SK-N-SH (cell line): Measurements from ENCODE around the gene PPFIBP2. TPM values are rescaled to one million over a fixed set of nuclear protein-coding genes. Genes with fewer than 3 reads are reported as not detected.

Experiments
- CTCF ChIA-PET: fragments of 300-600, 350-600 bp; formaldehyde crosslinking; extraction: SDS; loops from one replicate; lab custom pipeline; 2021; lab: Yijun Ruan, JAX
- POLR2A ChIA-PET: fragments of 350-600 bp; sonication (Branson Sonifier 250); formaldehyde crosslinking; extraction: SDS; loops from one replicate; lab custom pipeline; 2020; ENCODE audit warnings: antibody characterized with exemption, inconsistent platforms; lab: Yijun Ruan, JAX
- DNase-seq: peaks from one replicate; pipeline ENCODE4 v3.0.0; 2012
- H2AFZ ChIP-seq: fragments of 200-600 bp; sonication (generic); 2 replicates; pipeline ENCODE4 v1.8.1; 2016; ENCODE audit warnings: antibody characterized with exemption, mild to moderate bottlenecking, low read depth
- H3F3A ChIP-seq: fragments of 200-600 bp; sonication (generic); replicated peaks from 2 replicates; pipeline ENCODE3; 2016; ENCODE audit warnings: antibody characterized with exemption, mild to moderate bottlenecking; ENCODE audit not compliant: insufficient read depth
- H3K27ac ChIP-seq, 2 experiments: fragments of 200-500 bp in 1 of 2; fragments of 200-600 bp in 1 of 2; sonication (Bioruptor generic) in 1 of 2; sonication (generic), shearing (Covaris generic) in 1 of 2; 2 replicates each; pipeline versions ENCODE4 v1.5.1 to v1.6.1; 2014 to 2016; ENCODE audit warnings: low read depth in 2 of 2, inconsistent platforms in 1 of 2, low read length in 1 of 2, mild to moderate bottlenecking in 1 of 2, mixed read lengths in 1 of 2
- H3K27me3 ChIP-seq: fragments of 200-600 bp; sonication (generic), shearing (Covaris generic); 2 replicates; pipeline ENCODE4 v1.6.1; 2016; ENCODE audit warnings: mixed run types; ENCODE audit not compliant: insufficient read depth
- H3K36me3 ChIP-seq, 2 experiments: fragments of 200-500 bp in 1 of 2; fragments of 200-600 bp in 1 of 2; sonication (Bioruptor generic) in 1 of 2; sonication (generic) in 1 of 2; replicated peaks in 1 of 2; 2 replicates each; pipeline versions ENCODE3 to v1.5.1; 2014 to 2016; ENCODE audit warnings: low read length in 1 of 2, mild to moderate bottlenecking in 1 of 2; ENCODE audit not compliant: insufficient read depth in 2 of 2, control insufficient read depth in 1 of 2
- H3K4me1 ChIP-seq, 2 experiments: fragments of 200-500 bp in 1 of 2; fragments of 200-600 bp in 1 of 2; sonication (Bioruptor generic) in 1 of 2; sonication (generic), shearing (Covaris generic) in 1 of 2; 2 replicates each; pipeline versions ENCODE4 v1.5.1 to v1.6.1; 2014 to 2016; ENCODE audit warnings: low read depth in 1 of 2, low read length in 1 of 2, mixed run types in 1 of 2; ENCODE audit not compliant: insufficient read depth in 2 of 2, control insufficient read depth in 1 of 2
- H3K4me2 ChIP-seq: fragments of 200-600 bp; sonication (generic), shearing (Covaris generic); 2 replicates; pipeline ENCODE4 v1.6.1; 2017; ENCODE audit warnings: mixed run types
- H3K4me3 ChIP-seq, 2 experiments: fragments of 200-500 bp in 1 of 2; fragments of 200-600 bp in 1 of 2; sonication (Bioruptor generic) in 1 of 2; sonication (generic), shearing (Covaris generic) in 1 of 2; 2 replicates each; pipeline versions ENCODE4 v1.5.1 to v1.8.1; 2014 to 2016; ENCODE audit warnings: low read depth in 2 of 2, inconsistent platforms in 1 of 2, low read length in 1 of 2, mild to moderate bottlenecking in 1 of 2, mixed read lengths in 1 of 2, moderate library complexity in 1 of 2
- H3K79me2 ChIP-seq: fragments of 200-600 bp; sonication (generic); 2 replicates; pipeline ENCODE4 v1.8.1; 2017; ENCODE audit warnings: mild to moderate bottlenecking; ENCODE audit not compliant: insufficient read depth
- H3K9ac ChIP-seq: fragments of 200-600 bp; sonication (generic); 2 replicates; pipeline ENCODE4 v1.6.1; 2017; ENCODE audit warnings: mixed run types
- H3K9me2 ChIP-seq: fragments of 200-600 bp; sonication (generic); 2 replicates; pipeline ENCODE4 v1.6.1; 2017; ENCODE audit warnings: mixed run types
- H3K9me3 ChIP-seq: fragments of 200-600 bp; sonication (generic); 2 replicates; pipeline ENCODE4 v1.6.1; 2017; ENCODE audit warnings: mixed run types, mild to moderate bottlenecking, moderate library complexity
- H4K20me1 ChIP-seq: fragments of 200-600 bp; sonication (generic); 2 replicates; pipeline ENCODE4 v1.6.1; 2017; ENCODE audit warnings: mild to moderate bottlenecking, mixed run types; ENCODE audit not compliant: insufficient read depth
- CTCF ChIP-seq: fragments of 200-600 bp; sonication (generic); IDR thresholded peaks from 2 replicates; pipeline ENCODE4 v1.6.1; 2017; ENCODE audit warnings: antibody characterized with exemption, mild to moderate bottlenecking, moderate library complexity
- EZH2phosphoT487 ChIP-seq: fragments of 200-600 bp; sonication (generic); IDR thresholded peaks from 2 replicates; pipeline ENCODE4 v1.6.1; 2017; ENCODE audit warnings: low read depth, mixed run types, mild to moderate bottlenecking, antibody characterized with exemption, moderate library complexity, borderline replicate concordance
- GABPA ChIP-seq: IDR thresholded peaks from 2 replicates; pipeline ENCODE4 v1.4.0; 2012; ENCODE audit warnings: low read depth, mild to moderate bottlenecking
- JUND ChIP-seq: IDR thresholded peaks from 2 replicates; pipeline ENCODE4 v1.4.0; 2012
- MXI1 ChIP-seq: IDR thresholded peaks from 2 replicates; pipeline ENCODE4 v1.6.1; 2012; ENCODE audit warnings: mild to moderate bottlenecking, low read depth, low read length, improper control_type of control experiment
- NFIC ChIP-seq: IDR thresholded peaks from 2 replicates; pipeline ENCODE4 v1.4.0; 2012; ENCODE audit warnings: borderline replicate concordance
- PBX3 ChIP-seq: IDR thresholded peaks from 2 replicates; pipeline ENCODE4; 2012
- REST ChIP-seq: IDR thresholded peaks from 2 replicates; pipeline ENCODE4 v1.6.1; 2012; ENCODE audit warnings: mild to moderate bottlenecking, low read depth, low read length, moderate library complexity
- SIN3A ChIP-seq: IDR thresholded peaks from 2 replicates; pipeline ENCODE4 v1.6.1; 2012; ENCODE audit warnings: low read depth, mild to moderate bottlenecking, low read length, moderate library complexity, borderline replicate concordance
- TAF1 ChIP-seq: IDR thresholded peaks from 2 replicates; pipeline ENCODE4 v1.6.1; 2012; ENCODE audit warnings: low read depth, mild to moderate bottlenecking, low read length, moderate library complexity, borderline replicate concordance
- TCF12 ChIP-seq: IDR thresholded peaks from 2 replicates; pipeline ENCODE4 v1.4.0; 2012
- YY1 ChIP-seq: IDR thresholded peaks from 2 replicates; pipeline ENCODE4 v1.4.0; 2012; ENCODE audit warnings: low read depth, mild to moderate bottlenecking
- WGBS: methylation state at CpG from one replicate; pipeline ENCODE4 v1.1.6; 2017; ENCODE audit warnings: low lambda C conversion rate; 5-methylcytosine and 5-hydroxymethylcytosine counted together
- polyA plus RNA-seq, 3 experiments: library from polyadenylated mRNA; depleted of rRNA; stranded (reverse); fragments of >200 nt; gene quantifications; 2 replicates each; pipeline ENCODE4 v1.2.3, GENCODE V29; 2012

PPFIBP2 gene
- polyA plus RNA-seq, 1 of the 3 experiments (the other 2 are of a cell fraction), result 0.67 TPM

GRCh38 chr11:7518811-7519562 lies 5.2 kb downstream of the PPFIBP2 start:
- WGBS, result 72% methylated on average over 23 of the region's 23 CpGs
- Histone ChIP-seq H4K20me1 (no peaks in the 10 kb centered on the region), H3K4me1 (peaks cover 0 to 4% of the 10 kb centered on the region in 2 experiments; a peak in 1 of 4 replicates), H3K9ac (no peak overlapping the region), H3K79me2 (no peaks in the 10 kb centered on the region), H3K4me3 (no peak overlapping the region), H3K27ac (no peak overlapping the region), H3F3A (no peaks in the 10 kb centered on the region), H3K27me3 (peaks cover 7% of the 10 kb centered on the region), H3K9me2 (no peaks in the 10 kb centered on the region), H3K9me3 (no peaks in the 10 kb centered on the region), H3K4me2 (no peak overlapping the region), H3K36me3 (no peaks in the 10 kb centered on the region), H2AFZ (no peak overlapping the region)
- no peak for TF ChIP-seq TCF12
- CTCF ChIA-PET, result interaction anchor here (0.8 to 1.7 kb wide), 2 partner anchors 53 to 147 kb away, joined by 3 to 5 read pairs; no protein-coding TSS in a partner anchor
- DNase-seq, result no peak
- POLR2A ChIA-PET, result no interaction called here

GRCh38 chr11:7520011-7520942 lies 6.5 kb downstream of the PPFIBP2 start:
- POLR2A ChIA-PET, result no interaction called here
- H3F3A ChIP-seq, result no peaks in the 10 kb centered on the region
- no peak overlapping the region for H3K4me2 ChIP-seq
- H2AFZ ChIP-seq, result no peak overlapping the region
- no peaks in the 10 kb centered on the region for H3K9me3 ChIP-seq
- H3K27me3 ChIP-seq, result no peaks in the 10 kb centered on the region; the same call in 1 of the 2 replicates
- H3K9ac ChIP-seq, result no peak overlapping the region
- H3K27ac ChIP-seq, result no peak overlapping the region
- H3K4me3 ChIP-seq, result no peak overlapping the region
- DNase-seq, result no peak
- H3K79me2 ChIP-seq, result no peaks in the 10 kb centered on the region
- H3K4me1 ChIP-seq, result no peaks in the 10 kb centered on the region
- WGBS, result 62% methylated on average over 17 of the region's 18 CpGs
- no peaks in the 10 kb centered on the region for H3K9me2 ChIP-seq
- H4K20me1 ChIP-seq, result no peaks in the 10 kb centered on the region
- H3K36me3 ChIP-seq, result no peaks in the 10 kb centered on the region
- no peak for TF ChIP-seq EZH2phosphoT487
- no peak for TF ChIP-seq TCF12
- no peak for TF ChIP-seq PBX3
- no peak for TF ChIP-seq MXI1
- TF ChIP-seq SIN3A, result no peak
- no peak for TF ChIP-seq JUND
- no peak for TF ChIP-seq GABPA
- no peak for TF ChIP-seq TAF1
- TF ChIP-seq CTCF, result no peak
- no peak for TF ChIP-seq YY1
- TF ChIP-seq REST, result no peak
- no peak for TF ChIP-seq NFIC
- CTCF ChIA-PET, result interaction anchor here (1.3 to 3.3 kb wide), 4 partner anchors 8 to 145 kb away, joined by 3 to 15 read pairs (median 8); no protein-coding TSS in a partner anchor
